Panc1 (cell line): ENCODE data around the gene FLYWCH1. TPM values are rescaled to one million over a fixed set of nuclear protein-coding genes. Genes with fewer than 3 reads are reported as not detected.

Experiments
- ATAC-seq: fragments of 200-7000 bp; cut with Tn5 transposase; 2 replicates; pipeline ENCODE4 v1.9.1; 2020; ENCODE audit warnings: mild to moderate bottlenecking, moderate library complexity
- BruUV-seq: library from RNA; stranded (reverse); fragments of 400-500 nt; replicated peaks from 2 replicates; lab custom pipeline; 2021; lab: Mats Ljungman, UMichigan
- CTCF ChIA-PET: fragments of 300-600 bp; sonication (Branson Sonifier 250); formaldehyde crosslinking; loops from one replicate; lab custom pipeline; 2022; ENCODE audit warnings: antibody characterized with exemption; lab: Charles Lee
- POLR2A ChIA-PET: fragments of 300-600 bp; sonication (Branson Sonifier 250); formaldehyde crosslinking; loops from one replicate; lab custom pipeline; 2022; ENCODE audit warnings: antibody characterized with exemption; lab: Charles Lee
- DNase-seq: peaks from one replicate; pipeline ENCODE4 v3.0.0-alpha.2; 2010; ENCODE audit warnings: low read depth, low spot score
- H3K27ac ChIP-seq: 2 replicates; pipeline ENCODE4 v1.5.1; 2011; ENCODE audit warnings: mild to moderate bottlenecking, low read length, inconsistent platforms
- H3K27me3 ChIP-seq: fragments of 200-500 bp; sonication (Bioruptor generic); 2 replicates; pipeline ENCODE4 v1.6.0; 2014; ENCODE audit warnings: low read length, inconsistent platforms; ENCODE audit not compliant: control insufficient read depth, insufficient read depth
- H3K36me3 ChIP-seq: fragments of 200-500 bp; sonication (Bioruptor generic); 2 replicates; pipeline ENCODE4 v1.5.1; 2014; ENCODE audit warnings: inconsistent platforms, mild to moderate bottlenecking, low read length, moderate library complexity; ENCODE audit not compliant: control insufficient read depth, insufficient read depth
- H3K4me1 ChIP-seq: 2 replicates; pipeline ENCODE4 v1.5.1; 2011; ENCODE audit warnings: inconsistent platforms, mild to moderate bottlenecking, low read length, moderate library complexity; ENCODE audit not compliant: control insufficient read depth, insufficient read depth
- H3K4me3 ChIP-seq, 2 experiments: 2 replicates each; pipeline ENCODE4 v1.5.1; 2011 to 2012; ENCODE audit warnings: low read depth in 2 of 2, low read length in 2 of 2, mild to moderate bottlenecking in 2 of 2, inconsistent platforms in 1 of 2, moderate library complexity in 1 of 2
- H3K9me3 ChIP-seq: fragments of 200-500 bp; sonication (Bioruptor generic); 2 replicates; pipeline ENCODE4 v1.5.1; 2014; ENCODE audit warnings: low read depth, mild to moderate bottlenecking, inconsistent platforms, low read length, moderate library complexity; ENCODE audit not compliant: control insufficient read depth, insufficient read depth
- POLR2AphosphoS5 ChIP-seq: IDR thresholded peaks from 2 replicates; pipeline ENCODE4 v1.6.1; 2012; ENCODE audit warnings: mild to moderate bottlenecking, low read depth, low read length, moderate library complexity
- REST ChIP-seq, 2 experiments: IDR thresholded peaks; 2 replicates each; pipeline ENCODE4 v1.6.1; 2011 to 2012; ENCODE audit warnings: low read depth in 2 of 2, control low read depth in 1 of 2, low read length in 1 of 2, mild to moderate bottlenecking in 1 of 2, moderate library complexity in 1 of 2; ENCODE audit not compliant: insufficient read depth in 1 of 2
- SIN3A ChIP-seq: IDR thresholded peaks from 2 replicates; pipeline ENCODE4 v1.6.1; 2012; ENCODE audit warnings: low read depth, mild to moderate bottlenecking, low read length, moderate library complexity, borderline replicate concordance; ENCODE audit not compliant: insufficient read depth
- TCF7L2 ChIP-seq: IDR thresholded peaks from 2 replicates; pipeline ENCODE4 v1.6.1; 2011; ENCODE audit warnings: mild to moderate bottlenecking, low read depth, low read length, inconsistent platforms
- in situ Hi-C: cut with HindIII; loops from 2 replicates; pipeline ENCODE4 v1.10.0; 2016; ENCODE audit warnings: low sequenced_read_pairs, low pct_unique_long_range_greater_than_20kb
- intact Hi-C: fragments of 100-400 bp; cut with micrococcal nuclease; formaldehyde crosslinking; loops from one replicate; pipeline ENCODE4 v1.10.0; 2022; ENCODE audit not compliant: unreplicated experiment
- total RNA-seq: library from RNA; stranded (reverse); gene quantifications from one replicate; pipeline ENCODE4 v1.2.1, GENCODE V29; 2021; ENCODE audit not compliant: unreplicated experiment
- TF ChIP-seq, protein P1 (sequence below): fragments of 450-650 bp; IDR thresholded peaks from 2 replicates; pipeline ENCODE4 v1.5.1; 2017; ENCODE audit warnings: mild to moderate bottlenecking

Gene FLYWCH1
- total RNA-seq, 1 experiment from 2014 or later: 67.9 TPM

DNA sequence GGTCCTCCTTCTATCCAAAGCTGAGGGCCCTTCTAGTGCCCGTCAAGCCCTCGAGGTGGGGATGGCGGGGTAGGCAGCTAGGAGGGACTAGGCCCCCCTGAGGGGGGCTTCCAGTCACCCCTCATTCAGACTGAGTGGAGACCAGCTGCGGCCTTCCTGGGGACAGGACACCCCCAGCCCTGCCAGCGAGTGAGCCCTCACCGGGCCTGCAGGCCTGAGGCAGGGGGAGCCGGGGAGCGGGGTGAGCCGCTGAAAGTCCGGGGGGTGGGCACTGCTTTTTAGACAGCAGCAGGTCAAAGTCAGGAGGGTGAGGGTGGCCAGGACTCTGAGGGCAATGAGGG, 43.7 kb downstream of the FLYWCH1 start:
- no peak for ATAC-seq
- in situ Hi-C loops (no loop called here), intact Hi-C loops (no loop called here)
- Histone ChIP-seq H3K27ac (no peak overlapping the region), H3K4me1 (peaks cover 5% of the 10 kb centered on the region; the same call in 1 of the 2 replicates), H3K27me3 (no peaks in the 10 kb centered on the region), H3K4me3 (no peak overlapping the region), H3K36me3 (no peaks in the 10 kb centered on the region), H3K9me3 (no peaks in the 10 kb centered on the region)
- no peak for DNase-seq
- CTCF ChIA-PET: no interaction called here
- no TSS peak for BruUV-seq
- POLR2A ChIA-PET: no interaction called here
- TF ChIP-seq POLR2AphosphoS5: no peak
- no peak for TF ChIP-seq TCF7L2
- no peak for TF ChIP-seq REST (IDR thresholded peaks at IDR 0.05; ENCODE audit: insufficient read depth in 1 of 2, low read depth in 2 of 2, low read length in 1 of 2)
- no peak for TF ChIP-seq SIN3A
- TF ChIP-seq, protein P1, sequence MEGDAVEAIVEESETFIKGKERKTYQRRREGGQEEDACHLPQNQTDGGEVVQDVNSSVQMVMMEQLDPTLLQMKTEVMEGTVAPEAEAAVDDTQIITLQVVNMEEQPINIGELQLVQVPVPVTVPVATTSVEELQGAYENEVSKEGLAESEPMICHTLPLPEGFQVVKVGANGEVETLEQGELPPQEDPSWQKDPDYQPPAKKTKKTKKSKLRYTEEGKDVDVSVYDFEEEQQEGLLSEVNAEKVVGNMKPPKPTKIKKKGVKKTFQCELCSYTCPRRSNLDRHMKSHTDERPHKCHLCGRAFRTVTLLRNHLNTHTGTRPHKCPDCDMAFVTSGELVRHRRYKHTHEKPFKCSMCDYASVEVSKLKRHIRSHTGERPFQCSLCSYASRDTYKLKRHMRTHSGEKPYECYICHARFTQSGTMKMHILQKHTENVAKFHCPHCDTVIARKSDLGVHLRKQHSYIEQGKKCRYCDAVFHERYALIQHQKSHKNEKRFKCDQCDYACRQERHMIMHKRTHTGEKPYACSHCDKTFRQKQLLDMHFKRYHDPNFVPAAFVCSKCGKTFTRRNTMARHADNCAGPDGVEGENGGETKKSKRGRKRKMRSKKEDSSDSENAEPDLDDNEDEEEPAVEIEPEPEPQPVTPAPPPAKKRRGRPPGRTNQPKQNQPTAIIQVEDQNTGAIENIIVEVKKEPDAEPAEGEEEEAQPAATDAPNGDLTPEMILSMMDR: no peak

- TF ChIP-seq SIN3A (no peak), REST (IDR thresholded peaks at IDR 0.05; ENCODE audit: insufficient read depth in 1 of 2, low read depth in 2 of 2, low read length in 1 of 2) (no peak), POLR2AphosphoS5 (no peak), TCF7L2 (no peak)
- TF ChIP-seq, protein P1: no peak
- Histone ChIP-seq H3K4me1 (peaks cover 5% of the 10 kb centered on the region; the same call in 1 of the 2 replicates), H3K36me3 (no peaks in the 10 kb centered on the region), H3K27me3 (no peaks in the 10 kb centered on the region), H3K4me3 (no peak overlapping the region), H3K27ac (no peak overlapping the region), H3K9me3 (no peaks in the 10 kb centered on the region)
- ATAC-seq (peak; percentile 46), DNase-seq (no peak)
- ChIA-PET CTCF (no interaction called here), POLR2A (no interaction called here)
- in situ Hi-C loops (no loop called here), intact Hi-C loops (no loop called here)
- no TSS peak for BruUV-seq
These were observed 44.2 kb downstream of the FLYWCH1 start for GRCh38 chr16:2955779-2956578.
